Keratinocyte (primary cell): Measurements from ENCODE around the gene GDPD5. TPM values are rescaled to one million over a fixed set of nuclear protein-coding genes. Genes with fewer than 3 reads are reported as not detected.
A peak's percentile ranks its signal among the peaks of the same experiment; 100 is the strongest.

Source experiments
- DNase-seq: peaks from one replicate; pipeline ENCODE4 v3.0.0-alpha.2; 2011; ENCODE audit warnings: low read depth, missing footprints, low spot score
- FAIRE-seq: peaks from 2 replicates; lab custom pipeline; 2011; peaks lifted over from hg19 to GRCh38; lab: Jason Lieb, UNC
- H2AFZ ChIP-seq: 2 replicates; pipeline ENCODE4 v1.6.0; 2012; ENCODE audit warnings: low read length, control low read depth, inconsistent platforms; ENCODE audit not compliant: control insufficient read depth
- H3K27ac ChIP-seq: 2 replicates; pipeline ENCODE4 v1.5.1; 2011; ENCODE audit warnings: low read length; ENCODE audit not compliant: control insufficient read depth, insufficient read depth
- H3K27me3 ChIP-seq: 3 replicates; pipeline ENCODE4 v1.6.0; 2011; ENCODE audit warnings: low read length; ENCODE audit not compliant: control insufficient read depth, insufficient read depth; ENCODE audit errors: extremely low read depth
- H3K36me3 ChIP-seq, 2 experiments: 2 replicates in 1 of 2; 3 replicates in 1 of 2; pipeline ENCODE4 v1.5.1; 2011; ENCODE audit warnings: low read length in 2 of 2, mild to moderate bottlenecking in 1 of 2; ENCODE audit not compliant: control insufficient read depth in 2 of 2, insufficient read depth in 2 of 2; ENCODE audit errors: extremely low read depth in 1 of 2
- H3K4me1 ChIP-seq: 3 replicates; pipeline ENCODE4 v1.5.1; 2011; ENCODE audit warnings: low read length; ENCODE audit not compliant: control insufficient read depth, insufficient read depth; ENCODE audit errors: extremely low read depth
- H3K4me2 ChIP-seq: 3 replicates; pipeline ENCODE4 v1.6.0; 2011; ENCODE audit warnings: low read depth, low read length; ENCODE audit not compliant: control insufficient read depth, insufficient read depth; ENCODE audit errors: extremely low read depth
- H3K4me3 ChIP-seq, 3 experiments: fragments of 200-600 bp in 1 of 3; sonication (generic) in 1 of 3; 2 replicates in 2 of 3; 3 replicates in 1 of 3; pipeline ENCODE4 v1.5.1; 2011 to 2016; ENCODE audit warnings: low read length in 3 of 3, mild to moderate bottlenecking in 3 of 3, control low read depth in 2 of 3, inconsistent platforms in 1 of 3, low read depth in 1 of 3, mixed read lengths in 1 of 3, mixed run types in 1 of 3, moderate library complexity in 1 of 3; ENCODE audit not compliant: control insufficient read depth in 2 of 3, insufficient read depth in 2 of 3; ENCODE audit errors: extremely low read depth in 1 of 3
- H3K79me2 ChIP-seq: 2 replicates; pipeline ENCODE4 v1.6.0; 2012; ENCODE audit warnings: low read length; ENCODE audit not compliant: control insufficient read depth, insufficient read depth
- H3K9ac ChIP-seq: 3 replicates; pipeline ENCODE4 v1.6.0; 2011; ENCODE audit warnings: low read length; ENCODE audit not compliant: control insufficient read depth, insufficient read depth; ENCODE audit errors: extremely low read depth
- H3K9me1 ChIP-seq: 3 replicates; pipeline ENCODE4 v1.6.0; 2011; ENCODE audit warnings: low read length; ENCODE audit not compliant: control insufficient read depth, insufficient read depth; ENCODE audit errors: extremely low read depth
- H3K9me3 ChIP-seq: 2 replicates; pipeline ENCODE4 v1.5.1; 2012; ENCODE audit warnings: low read depth, low read length; ENCODE audit not compliant: control insufficient read depth
- H4K20me1 ChIP-seq: 3 replicates; pipeline ENCODE4 v1.6.0; 2011; ENCODE audit warnings: low read length; ENCODE audit not compliant: control insufficient read depth, insufficient read depth; ENCODE audit errors: extremely low read depth
- CTCF ChIP-seq, 3 experiments: IDR thresholded peaks in 1 of 3; conservative IDR thresholded peaks in 1 of 3; optimal IDR thresholded peaks in 1 of 3; 2 replicates in 2 of 3; 3 replicates in 1 of 3; pipeline versions ENCODE3 to v1.5.1; 2011; ENCODE audit warnings: low read length in 3 of 3, mild to moderate bottlenecking in 3 of 3, moderate library complexity in 2 of 3, control low read depth in 1 of 3, inconsistent platforms in 1 of 3; ENCODE audit not compliant: insufficient read depth in 2 of 3; ENCODE audit errors: extremely low read depth in 1 of 3
- EZH2 ChIP-seq: IDR thresholded peaks from one replicate; pipeline ENCODE4 v1.6.1; 2012; ENCODE audit warnings: inconsistent platforms, mild to moderate bottlenecking, low read length, moderate library complexity
- dilution Hi-C: fragments of 300-500 bp; cut with MboI; formaldehyde crosslinking; loops from one replicate; pipeline ENCODE4 v1.7.0; 2020; ENCODE audit warnings: low sequenced_read_pairs; ENCODE audit not compliant: extremely low pct_ligation_motif_present
- polyA plus RNA-seq, 5 experiments: library from polyadenylated mRNA; depleted of rRNA in 3 of 5; stranded (reverse) in 3 of 5; stranded (forward) in 1 of 5; unstranded in 1 of 5; fragments of >200 nt; gene quantifications; 1 replicate in 1 of 5; 2 replicates in 3 of 5; 3 replicates in 1 of 5; pipeline versions ENCODE4 v1.2.1 to v1.2.3, GENCODE V29; 2011 to 2012; ENCODE audit warnings: missing spikeins in 2 of 5, low read depth in 1 of 5, low replicate concordance in 1 of 5

GDPD5 gene
- polyA plus RNA-seq, 1 donor (not counting 4 experiments of a cell fraction or from before 2014, with no cell fraction given) = 2.1 TPM

- dilution Hi-C loops = no loop called here
- peak within 1 kb of the TSS; percentile 99 for H3K9ac ChIP-seq
These were observed 126.2 kb downstream of the GDPD5 start, which contains the start of gene RPS3 for GRCh38 chr11:75399344-75400145. Gene RPS3 (plus strand): TSS chr11:75399518. CDS start chr11:75399548, 30 bp downstream.

GRCh38 chr11:75398906-75399305, 126.8 kb downstream of the GDPD5 start:
- no peak overlapping the region for H3K4me2 ChIP-seq
- dilution Hi-C loops = no loop called here
- peaks cover 5% of the 10 kb centered on the region for H3K9me1 ChIP-seq
- H2AFZ ChIP-seq = no peak overlapping the region
- no peak overlapping the region for H3K27ac ChIP-seq
- TF ChIP-seq EZH2 (no peak), CTCF (optimal IDR thresholded peaks at IDR 0.05 in 1 of 3, IDR thresholded peaks at IDR 0.05 in 1 of 3, conservative IDR thresholded peaks at IDR 0.05 in 1 of 3; ENCODE audit: extremely low read depth in 1 of 3, insufficient read depth in 2 of 3, low read length in 3 of 3) (no peak)
- peaks cover 46% of the 10 kb centered on the region for H3K79me2 ChIP-seq
- H3K9ac ChIP-seq = no peak overlapping the region
- H4K20me1 ChIP-seq = peaks cover 29% of the 10 kb centered on the region
- H3K4me3 ChIP-seq = no peak overlapping the region
- H3K36me3 ChIP-seq = peaks cover 22 to 31% of the 10 kb centered on the region in 2 experiments
- H3K27me3 ChIP-seq = no peaks in the 10 kb centered on the region
- no peak for FAIRE-seq
- DNase-seq = no peak
- no peaks in the 10 kb centered on the region for H3K9me3 ChIP-seq
- peaks cover 21% of the 10 kb centered on the region for H3K4me1 ChIP-seq

More at GRCh38 chr11:75399344-75400145, 126.2 kb downstream of the GDPD5 start, which contains the start of gene RPS3:
- Histone ChIP-seq H3K4me3 (peak within 1 kb of the TSS; percentile 85 to 94 (median 91)), H3K36me3 (peaks cover 28 to 37% of the 10 kb centered on the region in 2 experiments), H3K27ac (peak within 1 kb of the TSS; percentile 94), H3K4me1 (peaks cover 25% of the 10 kb centered on the region), H2AFZ (no peak within 1 kb of the TSS), H3K79me2 (peaks cover 52% of the 10 kb centered on the region), H4K20me1 (peaks cover 36% of the 10 kb centered on the region), H3K9me3 (no peaks in the 10 kb centered on the region), H3K4me2 (peak within 1 kb of the TSS; percentile 48), H3K9me1 (peaks cover 8% of the 10 kb centered on the region), H3K27me3 (no peaks in the 10 kb centered on the region)
- FAIRE-seq = no peak
- no peak for TF ChIP-seq EZH2
- TF ChIP-seq CTCF (optimal IDR thresholded peaks at IDR 0.05 in 1 of 3, IDR thresholded peaks at IDR 0.05 in 1 of 3, conservative IDR thresholded peaks at IDR 0.05 in 1 of 3; ENCODE audit: extremely low read depth in 1 of 3, insufficient read depth in 2 of 3, low read length in 3 of 3) = peak in 2 of 3 experiments; percentile 7 to 23
- no peak for DNase-seq
